LNCaP clone FGC (cell line): ENCODE measurements around the gene BTBD6.
A peak's percentile ranks its signal among the peaks of the same experiment; 100 is the strongest.

Experiments used
- DNase-seq: peaks from one replicate; pipeline ENCODE4 v3.0.0-alpha.2; 2011; ENCODE audit warnings: low read depth
- H3K4me3 ChIP-seq: 2 replicates; pipeline ENCODE4 v1.5.1; 2011; ENCODE audit warnings: mild to moderate bottlenecking, low read depth, low read length, control low read depth
- CTCF ChIP-seq: IDR thresholded peaks from 2 replicates; pipeline ENCODE4 v1.5.1; 2012; ENCODE audit warnings: mild to moderate bottlenecking; ENCODE audit not compliant: control insufficient read depth, insufficient read depth; ENCODE audit errors: extremely low read depth

The BTBD6 gene

GRCh38 chr14:105206873-105207272, 41.5 kb upstream of the BTBD6 start:
- no peak for TF ChIP-seq CTCF
- no peak for DNase-seq
- H3K4me3 ChIP-seq: no peak overlapping the region

- H3K4me3 ChIP-seq: no peak overlapping the region
- DNase-seq: no peak
- peak; percentile 15; the same call in 1 of the 2 replicates for TF ChIP-seq CTCF
Measured at GRCh38 chr14:105207460-105207901, 40.9 kb upstream of the BTBD6 start.

- no peak for DNase-seq
- no peak for TF ChIP-seq CTCF
- H3K4me3 ChIP-seq: no peak overlapping the region
Measured at GRCh38 chr14:105207996-105208737, 40.2 kb upstream of the BTBD6 start.

GRCh38 chr14:105208738-105209075, 39.6 kb upstream of the BTBD6 start:
- no peak for TF ChIP-seq CTCF
- no peak for DNase-seq
- H3K4me3 ChIP-seq: no peak overlapping the region

- H3K4me3 ChIP-seq: no peak overlapping the region
- DNase-seq: no peak
- no peak for TF ChIP-seq CTCF
Measured at GRCh38 chr14:105209091-105209490, 39.2 kb upstream of the BTBD6 start.

- DNase-seq: no peak
- H3K4me3 ChIP-seq: no peak overlapping the region
- TF ChIP-seq CTCF: no peak
Measured at GRCh38 chr14:105209646-105210045, 38.7 kb upstream of the BTBD6 start.
